Neural crest cell (in vitro differentiated cells): Measurements from ENCODE around the gene UBC. TPM values are rescaled to one million over a fixed set of nuclear protein-coding genes. Genes with fewer than 3 reads are reported as not detected.

Experiments used
- DNase-seq: peaks from one replicate; pipeline ENCODE4 v3.0.0; 2021; ENCODE audit warnings: low read depth, mixed read lengths, low spot score
- H3K27ac Mint-ChIP-seq: one replicate; pipeline ENCODE4 v1.8.0; 2021; ENCODE audit warnings: mild to moderate bottlenecking, mixed read lengths; ENCODE audit not compliant: unreplicated experiment
- H3K27me3 Mint-ChIP-seq: 2 replicates; pipeline ENCODE4 v1.8.0; 2021; ENCODE audit warnings: low read depth, mild to moderate bottlenecking, mixed read lengths
- H3K36me3 Mint-ChIP-seq: 2 replicates; pipeline ENCODE4 v1.8.0; 2021; ENCODE audit warnings: low read depth, mild to moderate bottlenecking, mixed read lengths
- H3K4me1 Mint-ChIP-seq: 2 replicates; pipeline ENCODE4 v1.8.0; 2021; ENCODE audit warnings: mixed read lengths
- H3K4me3 Mint-ChIP-seq: one replicate; pipeline ENCODE4 v1.8.0; 2021; ENCODE audit warnings: mild to moderate bottlenecking, mixed read lengths
- H3K9me3 Mint-ChIP-seq: 2 replicates; pipeline ENCODE4 v1.8.0; 2021; ENCODE audit warnings: mixed read lengths
- long read RNA-seq: library from polyadenylated mRNA; unstranded; transcript quantifications from one replicate; pipeline ENCODE4 v2.0.0, GENCODE V29; 2020
- total RNA-seq: library from RNA; stranded (reverse); gene quantifications from 2 replicates; pipeline ENCODE4 v1.2.1, GENCODE V29; 2021
- TF ChIP-seq, protein P1 (sequence below): fragments of 200-600 bp; sonication (generic); conservative IDR thresholded peaks from 2 replicates; pipeline ENCODE4 v1.5.0; 2021; ENCODE audit warnings: antibody characterized with exemption, mild to moderate bottlenecking

UBC gene
- 673 and 687 TPM in 2 replicates for total RNA-seq
- long read RNA-seq, transcript UBC-201 (2 exons, 2,688 nt) = major isoform, 3,426 of 3,881 reads
- long read RNA-seq, transcript UBC-204 (2 exons, 624 nt) = minor isoform, 10 of 3,881 reads
- long read RNA-seq, transcript UBC-205 (1 exons, 3,745 nt) = minor isoform, 387 of 3,881 reads
- long read RNA-seq, partial matches to known transcripts = 0 of 3,881 reads
- long read RNA-seq, other reads (novel, unspliced or antisense) = 57 of 3,881 reads

DNA sequence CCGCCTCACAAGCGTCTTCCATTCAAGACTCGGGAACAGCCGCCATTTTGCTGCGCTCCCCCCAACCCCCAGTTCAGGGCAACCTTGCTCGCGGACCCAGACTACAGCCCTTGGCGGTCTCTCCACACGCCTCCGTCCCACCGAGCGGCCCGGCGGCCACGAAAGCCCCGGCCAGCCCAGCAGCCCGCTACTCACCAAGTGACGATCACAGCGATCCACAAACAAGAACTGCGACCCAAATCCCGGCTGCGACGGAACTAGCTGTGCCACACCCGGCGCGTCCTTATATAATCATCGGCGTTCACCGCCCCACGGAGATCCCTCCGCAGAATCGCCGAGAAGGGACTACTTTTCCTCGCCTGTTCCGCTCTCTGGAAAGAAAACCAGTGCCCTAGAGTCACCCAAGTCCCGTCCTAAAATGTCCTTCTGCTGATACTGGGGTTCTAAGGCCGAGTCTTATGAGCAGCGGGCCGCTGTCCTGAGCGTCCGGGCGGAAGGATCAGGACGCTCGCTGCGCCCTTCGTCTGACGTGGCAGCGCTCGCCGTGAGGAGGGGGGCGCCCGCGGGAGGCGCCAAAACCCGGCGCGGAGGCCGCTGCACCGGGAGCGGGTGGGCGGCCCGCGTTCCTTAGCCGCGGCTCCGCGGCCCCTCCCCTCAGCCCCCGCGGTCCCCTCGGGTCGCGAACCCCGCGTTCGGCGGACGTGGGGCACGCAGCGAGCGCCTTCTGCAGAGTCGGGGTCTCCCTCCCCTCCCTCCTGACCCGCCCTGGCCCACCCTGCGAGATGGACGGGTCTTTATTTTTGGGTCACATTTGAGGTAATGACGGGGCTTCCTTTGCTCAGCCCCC lies at the start of gene UBC:
Gene UBC (minus strand): TSS at position 259 of the 847 bp plus-strand sequence. CDS start 879 bp downstream, outside the sequence.
- peaks cover 84% of the 10 kb centered on the region for H3K4me1 Mint-ChIP-seq
- peaks cover 33% of the 10 kb centered on the region for H3K36me3 Mint-ChIP-seq
- peak within 1 kb of the TSS; percentile 100 for H3K27ac Mint-ChIP-seq
- no peaks in the 10 kb centered on the region for H3K9me3 Mint-ChIP-seq
- H3K4me3 Mint-ChIP-seq = peak within 1 kb of the TSS; percentile 100
- peaks cover 16% of the 10 kb centered on the region for H3K27me3 Mint-ChIP-seq
- peak; percentile 88 for DNase-seq
- TF ChIP-seq, protein P1, sequence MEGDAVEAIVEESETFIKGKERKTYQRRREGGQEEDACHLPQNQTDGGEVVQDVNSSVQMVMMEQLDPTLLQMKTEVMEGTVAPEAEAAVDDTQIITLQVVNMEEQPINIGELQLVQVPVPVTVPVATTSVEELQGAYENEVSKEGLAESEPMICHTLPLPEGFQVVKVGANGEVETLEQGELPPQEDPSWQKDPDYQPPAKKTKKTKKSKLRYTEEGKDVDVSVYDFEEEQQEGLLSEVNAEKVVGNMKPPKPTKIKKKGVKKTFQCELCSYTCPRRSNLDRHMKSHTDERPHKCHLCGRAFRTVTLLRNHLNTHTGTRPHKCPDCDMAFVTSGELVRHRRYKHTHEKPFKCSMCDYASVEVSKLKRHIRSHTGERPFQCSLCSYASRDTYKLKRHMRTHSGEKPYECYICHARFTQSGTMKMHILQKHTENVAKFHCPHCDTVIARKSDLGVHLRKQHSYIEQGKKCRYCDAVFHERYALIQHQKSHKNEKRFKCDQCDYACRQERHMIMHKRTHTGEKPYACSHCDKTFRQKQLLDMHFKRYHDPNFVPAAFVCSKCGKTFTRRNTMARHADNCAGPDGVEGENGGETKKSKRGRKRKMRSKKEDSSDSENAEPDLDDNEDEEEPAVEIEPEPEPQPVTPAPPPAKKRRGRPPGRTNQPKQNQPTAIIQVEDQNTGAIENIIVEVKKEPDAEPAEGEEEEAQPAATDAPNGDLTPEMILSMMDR = no peak

DNA sequence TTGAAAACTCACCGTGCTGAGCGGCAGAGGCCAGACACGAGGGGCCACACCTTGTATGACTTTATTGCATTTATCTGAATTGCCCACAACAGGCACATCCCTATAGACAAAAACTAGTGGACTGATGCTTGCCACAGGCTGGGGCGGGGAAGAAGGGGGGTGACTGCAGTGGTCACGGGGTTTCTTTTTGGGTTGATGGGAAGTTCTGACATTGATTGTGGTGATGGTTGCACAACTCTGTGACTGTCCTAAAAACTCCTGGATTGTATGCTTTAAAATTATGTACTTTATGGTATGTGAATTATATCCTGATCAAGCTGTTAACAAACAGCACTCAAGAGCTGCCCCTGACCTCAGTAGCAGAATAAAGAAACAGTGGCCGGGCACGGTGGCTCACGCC lies 48.8 kb upstream of the UBC start:
- Mint-ChIP-seq H3K27me3 (no peaks in the 10 kb centered on the region), H3K27ac (peak overlapping the region; percentile 68), H3K4me3 (no peak overlapping the region), H3K36me3 (peaks cover 11% of the 10 kb centered on the region), H3K9me3 (no peaks in the 10 kb centered on the region), H3K4me1 (no peaks in the 10 kb centered on the region)
- DNase-seq = no peak
- TF ChIP-seq, protein P1 = no peak

DNA sequence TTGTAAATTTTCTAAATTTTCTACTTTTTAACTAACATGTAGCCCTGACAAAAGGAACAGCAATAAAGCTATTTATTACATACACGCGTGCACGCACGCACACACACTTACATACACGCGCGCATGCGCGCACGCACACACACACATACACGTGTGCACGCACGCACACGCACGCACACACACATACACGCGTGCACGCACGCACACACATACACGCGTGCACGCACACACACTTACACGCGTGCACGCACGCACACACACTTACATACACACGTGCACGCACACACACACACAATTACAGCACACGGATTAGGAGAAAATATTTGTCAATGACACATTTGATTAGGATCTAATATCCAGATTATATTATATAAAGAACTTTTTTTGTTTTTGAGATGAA lies 46.6 kb upstream of the UBC start:
- H3K36me3 Mint-ChIP-seq = peaks cover 15% of the 10 kb centered on the region
- no peaks in the 10 kb centered on the region for H3K4me1 Mint-ChIP-seq
- DNase-seq = no peak
- H3K4me3 Mint-ChIP-seq = no peak overlapping the region
- H3K9me3 Mint-ChIP-seq = no peaks in the 10 kb centered on the region
- TF ChIP-seq, protein P1 = no peak
- no peak overlapping the region for H3K27ac Mint-ChIP-seq
- H3K27me3 Mint-ChIP-seq = no peaks in the 10 kb centered on the region

DNA sequence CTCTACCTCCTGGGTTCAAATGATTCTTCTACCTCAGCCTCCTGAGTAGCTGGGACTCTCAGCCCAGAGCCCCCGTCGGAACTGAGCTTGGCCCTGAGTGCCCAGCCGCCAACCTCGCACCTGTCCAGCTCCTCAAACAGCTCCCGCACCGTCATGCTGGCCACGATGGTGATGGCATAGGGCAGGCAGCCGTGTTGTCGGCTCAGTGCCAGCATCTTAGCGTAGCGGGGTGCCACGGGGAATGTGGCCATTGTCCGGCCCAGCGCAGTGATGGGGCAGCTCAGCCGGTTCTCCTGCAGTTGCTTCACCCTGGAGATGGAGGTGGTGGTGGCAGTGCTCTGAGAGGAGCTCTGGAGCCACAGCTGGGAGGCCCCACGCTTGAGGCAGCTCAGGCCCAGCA lies 42.1 kb upstream of the UBC start:
- TF ChIP-seq, protein P1 = no peak
- H3K9me3 Mint-ChIP-seq = no peaks in the 10 kb centered on the region
- no peak for DNase-seq
- peaks cover 12% of the 10 kb centered on the region for H3K36me3 Mint-ChIP-seq
- H3K27me3 Mint-ChIP-seq = no peaks in the 10 kb centered on the region
- H3K4me3 Mint-ChIP-seq = no peak overlapping the region
- no peaks in the 10 kb centered on the region for H3K4me1 Mint-ChIP-seq
- no peak overlapping the region for H3K27ac Mint-ChIP-seq

DNA sequence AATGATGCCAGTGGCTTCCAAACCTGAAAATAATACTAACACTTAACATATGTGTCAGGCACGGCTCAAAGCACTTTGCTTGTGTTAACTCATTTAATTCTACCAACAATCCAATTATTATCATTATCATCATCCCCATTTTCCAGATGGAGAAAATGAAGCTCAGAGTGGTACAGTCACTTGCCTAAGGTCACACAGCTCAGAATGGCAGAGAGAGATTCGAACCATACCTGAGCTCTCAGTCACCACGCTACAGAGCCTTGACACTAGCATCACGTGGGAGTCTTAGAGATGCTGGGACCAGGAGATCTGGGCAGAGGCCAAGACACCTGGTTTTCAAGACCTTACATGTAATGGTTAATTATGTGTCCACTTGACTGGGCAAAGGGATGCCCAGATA lies 40.3 kb upstream of the UBC start:
- Mint-ChIP-seq H3K4me3 (no peak overlapping the region), H3K27ac (peak overlapping the region; percentile 37), H3K27me3 (no peaks in the 10 kb centered on the region), H3K36me3 (peaks cover 9% of the 10 kb centered on the region), H3K9me3 (no peaks in the 10 kb centered on the region), H3K4me1 (no peaks in the 10 kb centered on the region)
- DNase-seq = no peak
- TF ChIP-seq, protein P1 = no peak
